Fibroblast of lung (primary cell): ENCODE data around the gene SRI. TPM values are rescaled to one million over a fixed set of nuclear protein-coding genes. Genes with fewer than 3 reads are reported as not detected.

Experiments used
- DNase-seq, 2 donors: peaks; one replicate each; pipeline versions ENCODE4 v3.0.0 to v3.0.0-alpha.2; 2010; ENCODE audit warnings: low read depth in 2 of 2
- H2AFZ ChIP-seq: 2 replicates; pipeline ENCODE4 v1.5.1; 2012; ENCODE audit warnings: low read length, control low read depth, inconsistent platforms
- H3K27ac ChIP-seq: 2 replicates; pipeline ENCODE4 v1.5.1; 2011; ENCODE audit warnings: low read length, control low read depth; ENCODE audit not compliant: insufficient read depth
- H3K27me3 ChIP-seq: 2 replicates; pipeline ENCODE4 v1.5.1; 2011; ENCODE audit warnings: mild to moderate bottlenecking, low read length; ENCODE audit not compliant: control insufficient read depth, insufficient read depth
- H3K36me3 ChIP-seq: 2 replicates; pipeline ENCODE4 v1.5.1; 2011; ENCODE audit warnings: low read length; ENCODE audit not compliant: control insufficient read depth, insufficient read depth
- H3K4me1 ChIP-seq: 2 replicates; pipeline ENCODE4 v1.5.1; 2011; ENCODE audit warnings: low read length; ENCODE audit not compliant: control insufficient read depth, insufficient read depth; ENCODE audit errors: extremely low read depth
- H3K4me2 ChIP-seq: 2 replicates; pipeline ENCODE4 v1.5.1; 2011; ENCODE audit warnings: low read length, control low read depth; ENCODE audit not compliant: insufficient read depth; ENCODE audit errors: extremely low read depth
- H3K4me3 ChIP-seq, 4 experiments: fragments of 200-600 bp in 1 of 4; sonication (generic) in 1 of 4; replicated peaks in 1 of 4; 2 replicates each; pipeline ENCODE4 v1.5.1; 2011 to 2016; ENCODE audit warnings: low read length in 4 of 4, low read depth in 3 of 4, mild to moderate bottlenecking in 3 of 4, control low read depth in 2 of 4, inconsistent platforms in 1 of 4, mixed read lengths in 1 of 4; ENCODE audit not compliant: insufficient read depth in 1 of 4; ENCODE audit errors: control extremely low read depth in 1 of 4
- H3K79me2 ChIP-seq: 2 replicates; pipeline ENCODE4 v1.5.1; 2012; ENCODE audit warnings: mild to moderate bottlenecking, low read length, inconsistent platforms; ENCODE audit not compliant: control insufficient read depth, insufficient read depth
- H3K9ac ChIP-seq: 2 replicates; pipeline ENCODE4 v1.5.1; 2011; ENCODE audit warnings: mild to moderate bottlenecking, low read length, control low read depth; ENCODE audit not compliant: insufficient read depth
- H3K9me3 ChIP-seq: 2 replicates; pipeline ENCODE4 v1.5.1; 2012; ENCODE audit warnings: low read depth, low read length; ENCODE audit not compliant: control insufficient read depth, insufficient read depth
- H4K20me1 ChIP-seq: 2 replicates; pipeline ENCODE4 v1.5.1; 2011; ENCODE audit warnings: low read length; ENCODE audit not compliant: control insufficient read depth, insufficient read depth; ENCODE audit errors: extremely low read depth
- EZH2 ChIP-seq: IDR thresholded peaks from 2 replicates; pipeline ENCODE4 v1.5.1; 2012; ENCODE audit warnings: low read length, control low read depth, mild to moderate bottlenecking; ENCODE audit errors: missing control alignments
- polyA plus RNA-seq, 2 donors: library from polyadenylated mRNA; depleted of rRNA in 1 of 2; stranded (reverse) in 1 of 2; unstranded in 1 of 2; fragments of >200 nt; gene quantifications; 2 replicates each; pipeline ENCODE4 v1.2.1, GENCODE V29; 2011 to 2012; ENCODE audit warnings: missing spikeins in 1 of 2
- total RNA-seq: library from RNA; depleted of rRNA; stranded (reverse); fragments of >200 nt; gene quantifications from 2 replicates; pipeline ENCODE4 v1.2.1, GENCODE V29; 2014
- TF ChIP-seq, protein P1 (sequence below), 2 donors: IDR thresholded peaks in 1 of 2; conservative IDR thresholded peaks in 1 of 2; 1 replicate in 1 of 2; 2 replicates in 1 of 2; pipeline ENCODE4 v1.5.1; 2011 to 2012; ENCODE audit warnings: low read length in 2 of 2, control low read depth in 1 of 2, inconsistent platforms in 1 of 2, low read depth in 1 of 2, mild to moderate bottlenecking in 1 of 2

SRI gene
- total and polyA plus RNA-seq, 2 donors (not counting 1 experiment from before 2014, with no cell fraction given), result 75.1 to 204 TPM

DNA sequence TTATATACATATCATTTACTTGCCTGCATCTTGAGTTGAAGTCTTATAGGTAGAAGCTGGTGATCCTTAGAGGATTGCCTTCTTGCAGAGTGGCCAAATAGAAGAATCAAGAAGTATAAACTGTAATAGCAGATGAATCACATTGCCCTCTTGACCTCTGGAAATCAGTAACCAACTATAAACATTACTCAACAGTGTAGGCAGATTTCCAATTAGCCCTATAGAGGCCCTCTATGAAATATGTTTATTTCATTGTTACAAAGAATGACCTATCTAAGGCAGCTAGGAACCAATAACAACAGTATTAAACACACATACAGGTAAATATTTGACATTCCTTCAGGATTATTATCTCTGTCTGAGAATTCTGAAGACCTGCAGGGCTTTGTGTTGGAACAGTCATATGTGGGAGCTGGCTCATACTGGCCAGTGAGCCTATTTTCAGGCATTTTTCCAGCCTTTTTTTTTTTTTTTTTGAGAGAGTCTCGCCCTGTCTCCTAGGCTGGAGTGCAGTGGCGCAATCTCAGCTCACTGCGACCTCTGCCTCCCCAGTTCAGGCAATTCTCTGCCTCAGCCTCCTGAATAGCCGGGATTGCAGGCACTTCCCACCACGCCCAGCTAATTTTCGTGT, 7.2 kb upstream of the SRI start:
- H3K9ac ChIP-seq, result no peak overlapping the region
- DNase-seq, result peak; percentile 74 to 90
- no peaks in the 10 kb centered on the region for H4K20me1 ChIP-seq
- no peak overlapping the region for H3K4me3 ChIP-seq
- H3K79me2 ChIP-seq, result no peaks in the 10 kb centered on the region
- H3K4me2 ChIP-seq, result no peak overlapping the region
- no peaks in the 10 kb centered on the region for H3K36me3 ChIP-seq
- H2AFZ ChIP-seq, result no peak overlapping the region
- H3K4me1 ChIP-seq, result peaks cover 5% of the 10 kb centered on the region
- no peaks in the 10 kb centered on the region for H3K9me3 ChIP-seq
- peaks cover 2% of the 10 kb centered on the region for H3K27me3 ChIP-seq
- no peak overlapping the region for H3K27ac ChIP-seq
- TF ChIP-seq, protein P1, sequence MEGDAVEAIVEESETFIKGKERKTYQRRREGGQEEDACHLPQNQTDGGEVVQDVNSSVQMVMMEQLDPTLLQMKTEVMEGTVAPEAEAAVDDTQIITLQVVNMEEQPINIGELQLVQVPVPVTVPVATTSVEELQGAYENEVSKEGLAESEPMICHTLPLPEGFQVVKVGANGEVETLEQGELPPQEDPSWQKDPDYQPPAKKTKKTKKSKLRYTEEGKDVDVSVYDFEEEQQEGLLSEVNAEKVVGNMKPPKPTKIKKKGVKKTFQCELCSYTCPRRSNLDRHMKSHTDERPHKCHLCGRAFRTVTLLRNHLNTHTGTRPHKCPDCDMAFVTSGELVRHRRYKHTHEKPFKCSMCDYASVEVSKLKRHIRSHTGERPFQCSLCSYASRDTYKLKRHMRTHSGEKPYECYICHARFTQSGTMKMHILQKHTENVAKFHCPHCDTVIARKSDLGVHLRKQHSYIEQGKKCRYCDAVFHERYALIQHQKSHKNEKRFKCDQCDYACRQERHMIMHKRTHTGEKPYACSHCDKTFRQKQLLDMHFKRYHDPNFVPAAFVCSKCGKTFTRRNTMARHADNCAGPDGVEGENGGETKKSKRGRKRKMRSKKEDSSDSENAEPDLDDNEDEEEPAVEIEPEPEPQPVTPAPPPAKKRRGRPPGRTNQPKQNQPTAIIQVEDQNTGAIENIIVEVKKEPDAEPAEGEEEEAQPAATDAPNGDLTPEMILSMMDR (conservative IDR thresholded peaks at IDR 0.05 in 1 of 2, IDR thresholded peaks at IDR 0.05 in 1 of 2; ENCODE audit: low read depth in 1 of 2, low read length in 2 of 2), result no peak
- no peak for TF ChIP-seq EZH2

DNA sequence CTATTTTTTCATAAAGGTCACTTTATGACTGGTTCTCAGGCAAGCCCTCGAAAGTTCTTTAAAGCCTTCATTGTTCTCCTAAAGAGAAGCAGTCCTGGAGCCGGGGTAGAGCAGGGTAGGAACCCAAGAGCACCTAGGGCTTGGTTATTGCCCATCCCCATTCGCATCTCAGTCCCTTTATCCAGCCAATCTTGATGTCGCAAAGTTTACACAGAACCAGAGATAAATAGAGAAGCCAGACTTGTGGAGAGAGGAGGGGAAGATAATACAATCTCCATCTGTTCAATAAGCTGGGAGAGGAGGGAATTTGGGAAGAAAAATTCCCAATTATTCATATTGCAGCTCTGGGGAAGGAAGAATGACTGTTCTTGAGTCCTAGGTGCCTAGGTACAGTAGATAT, 6.4 kb upstream of the SRI start:
- Histone ChIP-seq H3K27ac (no peak overlapping the region), H3K4me2 (no peak overlapping the region), H3K79me2 (no peaks in the 10 kb centered on the region), H4K20me1 (no peaks in the 10 kb centered on the region), H3K9ac (no peak overlapping the region), H2AFZ (no peak overlapping the region), H3K4me3 (no peak overlapping the region), H3K9me3 (no peaks in the 10 kb centered on the region), H3K4me1 (peaks cover 5% of the 10 kb centered on the region), H3K36me3 (no peaks in the 10 kb centered on the region), H3K27me3 (peaks cover 2% of the 10 kb centered on the region)
- no peak for DNase-seq
- no peak for TF ChIP-seq EZH2
- TF ChIP-seq, protein P1 (conservative IDR thresholded peaks at IDR 0.05 in 1 of 2, IDR thresholded peaks at IDR 0.05 in 1 of 2; ENCODE audit: low read depth in 1 of 2, low read length in 2 of 2), result no peak

DNA sequence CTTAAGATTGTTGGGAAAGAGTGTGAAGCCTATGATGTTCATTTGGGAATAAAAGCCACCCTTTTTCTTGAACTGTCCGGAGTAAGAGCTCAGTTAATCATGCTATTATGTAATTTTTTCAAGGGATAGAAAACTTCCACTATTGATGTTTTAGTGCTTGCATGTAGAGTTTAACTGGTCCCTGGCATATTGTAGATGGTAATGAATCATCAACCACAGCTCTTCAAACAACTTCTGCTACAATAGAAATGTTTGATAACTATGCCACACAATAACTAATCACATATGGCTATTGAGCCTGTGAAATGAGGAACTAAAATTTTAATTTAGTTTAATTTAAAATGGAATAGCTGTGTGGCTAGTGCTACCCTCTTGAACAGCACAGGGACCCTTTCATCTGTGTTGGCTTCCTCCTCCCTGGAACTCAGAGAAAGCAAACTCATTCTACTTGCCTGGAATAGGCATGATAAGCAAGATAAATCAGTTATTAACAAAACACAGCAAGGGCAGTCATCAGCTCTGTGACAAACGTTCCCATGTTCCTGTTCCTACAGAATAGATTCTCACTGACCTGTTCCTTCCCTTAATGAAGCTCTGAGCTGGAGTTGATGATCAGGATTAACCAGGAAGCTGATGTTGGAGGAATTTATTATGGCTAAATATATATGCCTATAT, 4.9 kb upstream of the SRI start:
- Histone ChIP-seq H3K9me3 (no peaks in the 10 kb centered on the region), H3K9ac (no peak overlapping the region), H3K27ac (no peak overlapping the region), H3K36me3 (no peaks in the 10 kb centered on the region), H3K4me1 (peaks cover 7% of the 10 kb centered on the region), H3K4me3 (no peak overlapping the region), H3K79me2 (peaks cover under 1% of the 10 kb centered on the region), H2AFZ (no peak overlapping the region), H4K20me1 (no peaks in the 10 kb centered on the region), H3K4me2 (no peak overlapping the region), H3K27me3 (no peaks in the 10 kb centered on the region)
- TF ChIP-seq EZH2, result no peak
- TF ChIP-seq, protein P1 (conservative IDR thresholded peaks at IDR 0.05 in 1 of 2, IDR thresholded peaks at IDR 0.05 in 1 of 2; ENCODE audit: low read depth in 1 of 2, low read length in 2 of 2), result no peak
- peak; percentile 48 to 80 for DNase-seq
